Measurements from ENCODE around the gene EXPH5.

EXPH5 gene

DNA sequence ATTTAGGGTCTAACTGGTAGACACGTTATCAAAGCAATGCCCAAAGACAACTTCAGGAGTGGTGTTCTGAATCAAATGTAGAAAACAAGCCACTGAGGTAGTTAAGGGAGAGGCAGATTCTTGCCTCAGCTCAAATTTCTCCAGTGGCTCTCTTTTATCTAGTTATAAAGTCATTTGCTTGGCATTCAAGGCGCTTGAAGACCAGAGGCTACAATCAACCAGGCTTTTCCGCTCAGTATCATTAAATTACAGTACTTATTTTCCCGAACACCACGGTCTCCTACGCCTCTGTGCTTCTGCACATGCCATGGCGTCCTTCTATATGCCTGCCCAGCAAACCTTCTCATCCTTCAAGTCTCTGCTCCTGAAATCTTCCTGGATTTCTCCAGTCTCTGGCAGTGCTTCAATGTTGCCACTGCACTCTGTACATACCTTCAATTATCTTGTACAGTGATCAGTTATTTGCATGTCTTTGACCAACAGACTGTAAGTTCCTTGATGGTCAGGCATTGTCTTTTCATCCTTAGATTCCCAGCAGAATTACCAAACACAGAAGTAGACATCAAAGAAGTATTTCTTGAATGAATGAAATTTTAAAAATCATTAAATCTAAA, 96.8 kb downstream of the EXPH5 start:
- Histone ChIP-seq H3K4me1 (ENCODE audit: control insufficient read depth, insufficient read depth, low read length) (no peaks in the 10 kb centered on the region), H3K4me3 (ENCODE audit: low read depth, low read length) (peak overlapping the region; percentile 56), H3K9me3 (ENCODE audit: control insufficient read depth, insufficient read depth, low read depth, low read length) (no peaks in the 10 kb centered on the region), H3K27ac (ENCODE audit: extremely low read depth, low read depth, low read length) (peak overlapping the region; percentile 90; the same call in 1 of the 2 replicates), H3K36me3 (ENCODE audit: control insufficient read depth in 2 of 2, insufficient read depth in 1 of 2, low read length in 2 of 2) (peaks cover 0 to 4% of the 10 kb centered on the region in 2 experiments; a peak in 1 of 3 replicates)
- TF ChIP-seq, protein P1, sequence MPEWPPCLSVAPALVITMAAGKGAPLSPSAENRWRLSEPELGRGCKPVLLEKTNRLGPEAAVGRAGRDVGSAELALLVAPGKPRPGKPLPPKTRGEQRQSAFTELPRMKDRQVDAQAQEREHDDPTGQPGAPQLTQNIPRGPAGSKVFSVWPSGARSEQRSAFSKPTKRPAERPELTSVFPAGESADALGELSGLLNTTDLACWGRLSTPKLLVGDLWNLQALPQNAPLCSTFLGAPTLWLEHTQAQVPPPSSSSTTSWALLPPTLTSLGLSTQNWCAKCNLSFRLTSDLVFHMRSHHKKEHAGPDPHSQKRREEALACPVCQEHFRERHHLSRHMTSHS (tag by site-specific recombination; IDR thresholded peaks at IDR 0.05), result no peak
- TF ChIP-seq TRIM28 (IDR thresholded peaks at IDR 0.05; ENCODE audit: borderline replicate concordance, low read length) (0 out of 2 replicates have a peak, but pooled peaks have one; percentile 19), ZNF664 (tag by site-specific recombination; IDR thresholded peaks at IDR 0.05) (0 out of 2 replicates have a peak, but pooled peaks have one; percentile 20), ZNF335 (tag by site-specific recombination; conservative IDR thresholded peaks at IDR 0.05) (peak; percentile 97), OSR2 (tag by site-specific recombination; IDR thresholded peaks at IDR 0.05) (peak; percentile 63), ZNF404 (tag by site-specific recombination; IDR thresholded peaks at IDR 0.05) (no peak)
- TF ChIP-seq, protein P2, sequence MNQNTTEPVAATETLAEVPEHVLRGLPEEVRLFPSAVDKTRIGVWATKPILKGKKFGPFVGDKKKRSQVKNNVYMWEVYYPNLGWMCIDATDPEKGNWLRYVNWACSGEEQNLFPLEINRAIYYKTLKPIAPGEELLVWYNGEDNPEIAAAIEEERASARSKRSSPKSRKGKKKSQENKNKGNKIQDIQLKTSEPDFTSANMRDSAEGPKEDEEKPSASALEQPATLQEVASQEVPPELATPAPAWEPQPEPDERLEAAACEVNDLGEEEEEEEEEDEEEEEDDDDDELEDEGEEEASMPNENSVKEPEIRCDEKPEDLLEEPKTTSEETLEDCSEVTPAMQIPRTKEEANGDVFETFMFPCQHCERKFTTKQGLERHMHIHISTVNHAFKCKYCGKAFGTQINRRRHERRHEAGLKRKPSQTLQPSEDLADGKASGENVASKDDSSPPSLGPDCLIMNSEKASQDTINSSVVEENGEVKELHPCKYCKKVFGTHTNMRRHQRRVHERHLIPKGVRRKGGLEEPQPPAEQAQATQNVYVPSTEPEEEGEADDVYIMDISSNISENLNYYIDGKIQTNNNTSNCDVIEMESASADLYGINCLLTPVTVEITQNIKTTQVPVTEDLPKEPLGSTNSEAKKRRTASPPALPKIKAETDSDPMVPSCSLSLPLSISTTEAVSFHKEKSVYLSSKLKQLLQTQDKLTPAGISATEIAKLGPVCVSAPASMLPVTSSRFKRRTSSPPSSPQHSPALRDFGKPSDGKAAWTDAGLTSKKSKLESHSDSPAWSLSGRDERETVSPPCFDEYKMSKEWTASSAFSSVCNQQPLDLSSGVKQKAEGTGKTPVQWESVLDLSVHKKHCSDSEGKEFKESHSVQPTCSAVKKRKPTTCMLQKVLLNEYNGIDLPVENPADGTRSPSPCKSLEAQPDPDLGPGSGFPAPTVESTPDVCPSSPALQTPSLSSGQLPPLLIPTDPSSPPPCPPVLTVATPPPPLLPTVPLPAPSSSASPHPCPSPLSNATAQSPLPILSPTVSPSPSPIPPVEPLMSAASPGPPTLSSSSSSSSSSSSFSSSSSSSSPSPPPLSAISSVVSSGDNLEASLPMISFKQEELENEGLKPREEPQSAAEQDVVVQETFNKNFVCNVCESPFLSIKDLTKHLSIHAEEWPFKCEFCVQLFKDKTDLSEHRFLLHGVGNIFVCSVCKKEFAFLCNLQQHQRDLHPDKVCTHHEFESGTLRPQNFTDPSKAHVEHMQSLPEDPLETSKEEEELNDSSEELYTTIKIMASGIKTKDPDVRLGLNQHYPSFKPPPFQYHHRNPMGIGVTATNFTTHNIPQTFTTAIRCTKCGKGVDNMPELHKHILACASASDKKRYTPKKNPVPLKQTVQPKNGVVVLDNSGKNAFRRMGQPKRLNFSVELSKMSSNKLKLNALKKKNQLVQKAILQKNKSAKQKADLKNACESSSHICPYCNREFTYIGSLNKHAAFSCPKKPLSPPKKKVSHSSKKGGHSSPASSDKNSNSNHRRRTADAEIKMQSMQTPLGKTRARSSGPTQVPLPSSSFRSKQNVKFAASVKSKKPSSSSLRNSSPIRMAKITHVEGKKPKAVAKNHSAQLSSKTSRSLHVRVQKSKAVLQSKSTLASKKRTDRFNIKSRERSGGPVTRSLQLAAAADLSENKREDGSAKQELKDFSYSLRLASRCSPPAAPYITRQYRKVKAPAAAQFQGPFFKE (tag by site-specific recombination; IDR thresholded peaks at IDR 0.05; ENCODE audit: borderline replicate concordance), result no peak
- TF ChIP-seq, protein P3, sequence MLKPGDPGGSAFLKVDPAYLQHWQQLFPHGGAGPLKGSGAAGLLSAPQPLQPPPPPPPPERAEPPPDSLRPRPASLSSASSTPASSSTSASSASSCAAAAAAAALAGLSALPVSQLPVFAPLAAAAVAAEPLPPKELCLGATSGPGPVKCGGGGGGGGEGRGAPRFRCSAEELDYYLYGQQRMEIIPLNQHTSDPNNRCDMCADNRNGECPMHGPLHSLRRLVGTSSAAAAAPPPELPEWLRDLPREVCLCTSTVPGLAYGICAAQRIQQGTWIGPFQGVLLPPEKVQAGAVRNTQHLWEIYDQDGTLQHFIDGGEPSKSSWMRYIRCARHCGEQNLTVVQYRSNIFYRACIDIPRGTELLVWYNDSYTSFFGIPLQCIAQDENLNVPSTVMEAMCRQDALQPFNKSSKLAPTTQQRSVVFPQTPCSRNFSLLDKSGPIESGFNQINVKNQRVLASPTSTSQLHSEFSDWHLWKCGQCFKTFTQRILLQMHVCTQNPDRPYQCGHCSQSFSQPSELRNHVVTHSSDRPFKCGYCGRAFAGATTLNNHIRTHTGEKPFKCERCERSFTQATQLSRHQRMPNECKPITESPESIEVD (tag by site-specific recombination; IDR thresholded peaks at IDR 0.05), result no peak
- POLR2A ChIA-PET, result no interaction called here
- CTCF ChIA-PET, result no interaction called here

DNA sequence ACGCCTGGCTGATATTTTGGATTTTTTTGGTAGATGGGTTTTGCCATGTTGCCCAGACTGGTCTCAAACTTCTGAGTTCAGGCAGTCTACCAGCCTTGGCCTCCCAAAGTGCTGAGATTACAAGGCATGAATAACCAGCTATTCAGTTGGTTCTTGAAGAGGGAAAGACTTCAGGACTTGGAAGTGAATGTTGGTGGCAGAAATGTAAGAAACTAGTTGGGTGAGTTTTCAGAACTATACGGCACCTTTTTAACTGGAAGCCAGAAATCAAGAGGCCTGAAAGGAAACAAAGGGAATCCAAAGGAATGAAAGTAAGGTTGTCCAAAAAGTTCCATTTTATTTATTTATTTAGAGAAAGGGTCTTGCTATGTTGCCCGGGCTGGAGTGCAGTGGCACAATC, 98.2 kb downstream of the EXPH5 start:
- TF ChIP-seq, protein P4, sequence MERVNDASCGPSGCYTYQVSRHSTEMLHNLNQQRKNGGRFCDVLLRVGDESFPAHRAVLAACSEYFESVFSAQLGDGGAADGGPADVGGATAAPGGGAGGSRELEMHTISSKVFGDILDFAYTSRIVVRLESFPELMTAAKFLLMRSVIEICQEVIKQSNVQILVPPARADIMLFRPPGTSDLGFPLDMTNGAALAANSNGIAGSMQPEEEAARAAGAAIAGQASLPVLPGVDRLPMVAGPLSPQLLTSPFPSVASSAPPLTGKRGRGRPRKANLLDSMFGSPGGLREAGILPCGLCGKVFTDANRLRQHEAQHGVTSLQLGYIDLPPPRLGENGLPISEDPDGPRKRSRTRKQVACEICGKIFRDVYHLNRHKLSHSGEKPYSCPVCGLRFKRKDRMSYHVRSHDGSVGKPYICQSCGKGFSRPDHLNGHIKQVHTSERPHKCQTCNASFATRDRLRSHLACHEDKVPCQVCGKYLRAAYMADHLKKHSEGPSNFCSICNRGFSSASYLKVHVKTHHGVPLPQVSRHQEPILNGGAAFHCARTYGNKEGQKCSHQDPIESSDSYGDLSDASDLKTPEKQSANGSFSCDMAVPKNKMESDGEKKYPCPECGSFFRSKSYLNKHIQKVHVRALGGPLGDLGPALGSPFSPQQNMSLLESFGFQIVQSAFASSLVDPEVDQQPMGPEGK (tag by site-specific recombination; IDR thresholded peaks at IDR 0.05), result no peak
- TF ChIP-seq ZIC2 (tag by site-specific recombination; IDR thresholded peaks at IDR 0.05) (no peak), SALL2 (tag by site-specific recombination; IDR thresholded peaks at IDR 0.05; ENCODE audit: borderline replicate concordance) (no peak), ZNF501 (tag by site-specific recombination; IDR thresholded peaks at IDR 0.05) (no peak), ZSCAN23 (tag by site-specific recombination; IDR thresholded peaks at IDR 0.05) (no peak)
- no peak overlapping the region for H3K27ac ChIP-seq (ENCODE audit: extremely low read depth, low read depth, low read length)
- no peak overlapping the region for H3K4me3 ChIP-seq (ENCODE audit: low read depth, low read length)
- peaks cover 0 to 11% of the 10 kb centered on the region in 2 experiments; a peak in 2 of 3 replicates for H3K36me3 ChIP-seq (ENCODE audit: control insufficient read depth in 2 of 2, insufficient read depth in 1 of 2, low read length in 2 of 2)
- ChIA-PET CTCF (no interaction called here), POLR2A (no interaction called here)
- no peaks in the 10 kb centered on the region for H3K9me3 ChIP-seq (ENCODE audit: control insufficient read depth, insufficient read depth, low read depth, low read length)
- H3K4me1 ChIP-seq (ENCODE audit: control insufficient read depth, insufficient read depth, low read length), result no peaks in the 10 kb centered on the region
